Measurements from ENCODE around the gene KIAA0825. TPM values are rescaled to one million over a fixed set of nuclear protein-coding genes. Genes with fewer than 3 reads are reported as not detected.

The KIAA0825 gene
- total RNA-seq, 4 donors from 2014 or later: 12.5 to 32.6 (median 15.9) TPM

GRCh38 chr5:94485067-94485466, 133.3 kb downstream of the KIAA0825 start:
- no peak for DNase-seq
- no peaks in the 10 kb centered on the region for H3K36me3 ChIP-seq
- no peak overlapping the region for H3K4me3 ChIP-seq (replicated peaks in 1 of 3)
- H3K4me1 ChIP-seq: no peaks in the 10 kb centered on the region
- H3K9me3 ChIP-seq: no peaks in the 10 kb centered on the region
- intact Hi-C loops (cut with DNase I): no loop called here
- no peaks in the 10 kb centered on the region for H3K27me3 ChIP-seq
- TF ChIP-seq POLR2A (IDR thresholded peaks at IDR 0.05): no peak
- TF ChIP-seq, protein P1, sequence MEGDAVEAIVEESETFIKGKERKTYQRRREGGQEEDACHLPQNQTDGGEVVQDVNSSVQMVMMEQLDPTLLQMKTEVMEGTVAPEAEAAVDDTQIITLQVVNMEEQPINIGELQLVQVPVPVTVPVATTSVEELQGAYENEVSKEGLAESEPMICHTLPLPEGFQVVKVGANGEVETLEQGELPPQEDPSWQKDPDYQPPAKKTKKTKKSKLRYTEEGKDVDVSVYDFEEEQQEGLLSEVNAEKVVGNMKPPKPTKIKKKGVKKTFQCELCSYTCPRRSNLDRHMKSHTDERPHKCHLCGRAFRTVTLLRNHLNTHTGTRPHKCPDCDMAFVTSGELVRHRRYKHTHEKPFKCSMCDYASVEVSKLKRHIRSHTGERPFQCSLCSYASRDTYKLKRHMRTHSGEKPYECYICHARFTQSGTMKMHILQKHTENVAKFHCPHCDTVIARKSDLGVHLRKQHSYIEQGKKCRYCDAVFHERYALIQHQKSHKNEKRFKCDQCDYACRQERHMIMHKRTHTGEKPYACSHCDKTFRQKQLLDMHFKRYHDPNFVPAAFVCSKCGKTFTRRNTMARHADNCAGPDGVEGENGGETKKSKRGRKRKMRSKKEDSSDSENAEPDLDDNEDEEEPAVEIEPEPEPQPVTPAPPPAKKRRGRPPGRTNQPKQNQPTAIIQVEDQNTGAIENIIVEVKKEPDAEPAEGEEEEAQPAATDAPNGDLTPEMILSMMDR (IDR thresholded peaks at IDR 0.05): no peak
- WGBS, 2 donors: 86 to 90% methylated on average over 3 of the region's 3 CpGs
- no peak overlapping the region for H3K27ac ChIP-seq

DNA sequence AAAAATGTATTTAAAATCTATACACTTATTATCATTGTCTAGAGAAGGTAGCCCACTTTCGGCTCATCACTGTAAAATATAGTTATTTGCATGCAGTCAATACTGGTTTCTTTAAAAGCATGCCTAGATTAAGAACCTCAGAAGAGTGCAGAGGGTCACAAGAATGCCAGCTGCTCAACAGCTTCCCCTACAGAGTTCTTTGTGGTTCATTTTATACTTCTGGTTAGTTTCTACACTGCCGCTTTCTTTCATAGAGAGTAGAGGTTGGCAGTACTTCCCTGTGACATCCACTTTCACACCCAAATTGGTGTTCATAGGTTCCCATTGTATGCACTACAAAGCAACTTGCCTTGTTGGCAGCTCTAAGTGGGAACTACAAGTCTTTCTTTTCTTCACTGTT, 137.3 kb downstream of the KIAA0825 start:
- H3K27ac ChIP-seq: no peak overlapping the region
- intact Hi-C loops (cut with DNase I): no loop called here
- no peaks in the 10 kb centered on the region for H3K36me3 ChIP-seq
- no peak for DNase-seq
- H3K27me3 ChIP-seq: no peaks in the 10 kb centered on the region
- no peaks in the 10 kb centered on the region for H3K4me1 ChIP-seq
- H3K4me3 ChIP-seq (replicated peaks in 1 of 3): no peak overlapping the region
- no peaks in the 10 kb centered on the region for H3K9me3 ChIP-seq
- TF ChIP-seq, protein P1 (IDR thresholded peaks at IDR 0.05): no peak
- no peak for TF ChIP-seq POLR2A (IDR thresholded peaks at IDR 0.05)
- 95% methylated on average over 2 of the region's 2 CpGs for WGBS, 2 donors

- no peak overlapping the region for H3K27ac ChIP-seq
- no peaks in the 10 kb centered on the region for H3K36me3 ChIP-seq
- H3K4me1 ChIP-seq: no peaks in the 10 kb centered on the region
- H3K4me3 ChIP-seq (replicated peaks in 1 of 3): no peak overlapping the region
- no peak for DNase-seq
- TF ChIP-seq, protein P1 (IDR thresholded peaks at IDR 0.05): no peak
- no peak for TF ChIP-seq POLR2A (IDR thresholded peaks at IDR 0.05)
- intact Hi-C loops (cut with DNase I): no loop called here
- no peaks in the 10 kb centered on the region for H3K27me3 ChIP-seq
- WGBS, 2 donors: 93 to 96% methylated on average over 1 of the region's 1 CpG
- no peaks in the 10 kb centered on the region for H3K9me3 ChIP-seq
These were observed 137.9 kb downstream of the KIAA0825 start for GRCh38 chr5:94480486-94480885.

- no peak overlapping the region for H3K27ac ChIP-seq
- DNase-seq: no peak
- H3K9me3 ChIP-seq: peaks cover 3% of the 10 kb centered on the region
- H3K36me3 ChIP-seq: peaks cover 0 to 4% of the 10 kb centered on the region in 2 donors
- no peaks in the 10 kb centered on the region for H3K27me3 ChIP-seq
- TF ChIP-seq POLR2A (IDR thresholded peaks at IDR 0.05): no peak
- TF ChIP-seq, protein P1 (IDR thresholded peaks at IDR 0.05): no peak
- intact Hi-C loops (cut with DNase I): no loop called here
- H3K4me3 ChIP-seq (replicated peaks in 1 of 3): no peak overlapping the region
- H3K4me1 ChIP-seq: no peaks in the 10 kb centered on the region
These were observed 144.5 kb downstream of the KIAA0825 start for GRCh38 chr5:94473936-94474335.

GRCh38 chr5:94471521-94471920, 146.9 kb downstream of the KIAA0825 start:
- H3K9me3 ChIP-seq: peaks cover 3% of the 10 kb centered on the region
- intact Hi-C loops (cut with DNase I): no loop called here
- 89 to 91% methylated on average over 3 of the region's 3 CpGs for WGBS, 2 donors
- H3K36me3 ChIP-seq: peaks cover 0 to 4% of the 10 kb centered on the region in 2 donors
- no peaks in the 10 kb centered on the region for H3K4me1 ChIP-seq
- no peak overlapping the region for H3K4me3 ChIP-seq (replicated peaks in 1 of 3)
- no peak overlapping the region for H3K27ac ChIP-seq
- TF ChIP-seq, protein P1 (IDR thresholded peaks at IDR 0.05): no peak
- no peak for TF ChIP-seq POLR2A (IDR thresholded peaks at IDR 0.05)
- no peak for DNase-seq
- H3K27me3 ChIP-seq: no peaks in the 10 kb centered on the region
